Retinal pigment epithelial cell (primary cell): ENCODE data around the gene LEMD3.

Experiments used
- DNase-seq: peaks from one replicate; pipeline ENCODE4 v3.0.0-alpha.2; 2010; ENCODE audit warnings: low read depth
- H3K4me3 ChIP-seq: 2 replicates; pipeline ENCODE4 v1.5.1; 2011; ENCODE audit warnings: mild to moderate bottlenecking, low read length, control low read depth, moderate library complexity
- TF ChIP-seq, protein P1 (sequence below): conservative IDR thresholded peaks from 2 replicates; pipeline ENCODE4 v1.5.1; 2011; ENCODE audit warnings: low read depth, low read length, control low read depth, inconsistent platforms

Gene LEMD3

DNA sequence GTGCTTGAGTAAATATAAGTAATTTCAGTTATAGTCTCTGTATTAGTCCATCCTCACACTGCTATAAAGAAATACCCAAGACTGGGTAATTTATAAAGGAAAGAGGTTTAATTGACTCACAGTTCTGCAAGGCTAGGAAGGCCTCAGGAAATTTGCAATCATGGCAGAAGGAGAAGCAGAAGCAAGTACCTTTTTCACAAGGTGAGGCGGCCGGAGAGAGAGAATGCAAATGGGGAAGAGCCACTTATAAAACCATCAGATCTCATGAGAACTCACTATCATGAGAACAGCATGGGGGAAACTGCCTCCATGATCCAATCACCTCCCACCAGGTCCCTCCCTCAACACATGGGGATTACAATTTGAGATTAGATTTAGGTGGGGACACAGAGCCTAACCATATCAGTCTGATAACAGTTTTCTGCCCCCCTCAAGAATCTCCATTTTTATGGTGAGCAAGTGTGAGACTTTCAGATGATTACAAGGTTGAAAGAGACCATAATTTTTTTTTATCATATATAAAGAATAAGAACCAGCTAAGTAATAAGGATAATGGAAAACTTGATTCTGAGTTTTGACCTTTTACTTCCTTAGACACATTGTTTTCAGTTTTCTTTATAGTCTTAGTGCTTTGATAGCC lies 35.6 kb downstream of the LEMD3 start:
- TF ChIP-seq, protein P1, sequence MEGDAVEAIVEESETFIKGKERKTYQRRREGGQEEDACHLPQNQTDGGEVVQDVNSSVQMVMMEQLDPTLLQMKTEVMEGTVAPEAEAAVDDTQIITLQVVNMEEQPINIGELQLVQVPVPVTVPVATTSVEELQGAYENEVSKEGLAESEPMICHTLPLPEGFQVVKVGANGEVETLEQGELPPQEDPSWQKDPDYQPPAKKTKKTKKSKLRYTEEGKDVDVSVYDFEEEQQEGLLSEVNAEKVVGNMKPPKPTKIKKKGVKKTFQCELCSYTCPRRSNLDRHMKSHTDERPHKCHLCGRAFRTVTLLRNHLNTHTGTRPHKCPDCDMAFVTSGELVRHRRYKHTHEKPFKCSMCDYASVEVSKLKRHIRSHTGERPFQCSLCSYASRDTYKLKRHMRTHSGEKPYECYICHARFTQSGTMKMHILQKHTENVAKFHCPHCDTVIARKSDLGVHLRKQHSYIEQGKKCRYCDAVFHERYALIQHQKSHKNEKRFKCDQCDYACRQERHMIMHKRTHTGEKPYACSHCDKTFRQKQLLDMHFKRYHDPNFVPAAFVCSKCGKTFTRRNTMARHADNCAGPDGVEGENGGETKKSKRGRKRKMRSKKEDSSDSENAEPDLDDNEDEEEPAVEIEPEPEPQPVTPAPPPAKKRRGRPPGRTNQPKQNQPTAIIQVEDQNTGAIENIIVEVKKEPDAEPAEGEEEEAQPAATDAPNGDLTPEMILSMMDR: no peak
- no peak overlapping the region for H3K4me3 ChIP-seq
- no peak for DNase-seq

DNA sequence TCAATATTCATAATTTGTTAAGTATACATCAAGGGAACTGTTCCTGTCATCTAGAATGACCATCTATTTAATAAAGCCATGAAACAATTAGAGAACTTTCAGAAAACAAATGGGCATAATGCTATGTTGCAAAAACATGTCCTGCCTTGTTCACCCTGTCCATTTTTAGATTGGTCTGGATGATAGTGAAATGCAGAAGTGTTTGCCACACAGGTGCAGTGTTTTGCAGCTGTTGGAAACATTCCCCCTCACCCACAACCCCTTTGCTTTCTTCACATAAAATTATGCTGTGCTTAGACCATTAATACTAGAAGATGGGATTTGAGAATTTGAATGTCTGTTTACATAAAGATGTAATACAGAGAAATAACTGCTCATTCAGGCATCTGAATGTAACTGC lies 36.5 kb downstream of the LEMD3 start:
- no peak for DNase-seq
- H3K4me3 ChIP-seq: no peak overlapping the region
- TF ChIP-seq, protein P1: no peak

DNA sequence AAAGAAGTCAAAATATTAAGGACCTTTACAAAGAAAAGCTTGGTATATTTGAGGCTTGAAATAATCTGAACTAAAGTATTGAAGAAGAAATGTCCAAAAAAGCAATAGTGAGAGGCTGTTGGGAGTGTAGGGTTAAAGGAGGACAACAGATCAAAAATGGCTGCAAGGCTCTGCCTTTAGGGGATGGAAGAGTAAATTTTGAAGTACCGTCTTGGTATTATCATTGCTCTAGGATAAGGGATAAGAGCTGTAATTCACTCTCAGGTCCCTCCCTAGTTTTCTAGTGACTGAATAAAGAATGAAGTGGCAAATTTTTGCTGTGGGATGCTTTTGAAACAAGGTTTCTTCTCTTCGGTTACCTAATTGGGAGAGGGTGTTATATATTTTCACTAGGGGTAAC lies 38.7 kb downstream of the LEMD3 start:
- TF ChIP-seq, protein P1: no peak
- H3K4me3 ChIP-seq: no peak overlapping the region
- no peak for DNase-seq

DNA sequence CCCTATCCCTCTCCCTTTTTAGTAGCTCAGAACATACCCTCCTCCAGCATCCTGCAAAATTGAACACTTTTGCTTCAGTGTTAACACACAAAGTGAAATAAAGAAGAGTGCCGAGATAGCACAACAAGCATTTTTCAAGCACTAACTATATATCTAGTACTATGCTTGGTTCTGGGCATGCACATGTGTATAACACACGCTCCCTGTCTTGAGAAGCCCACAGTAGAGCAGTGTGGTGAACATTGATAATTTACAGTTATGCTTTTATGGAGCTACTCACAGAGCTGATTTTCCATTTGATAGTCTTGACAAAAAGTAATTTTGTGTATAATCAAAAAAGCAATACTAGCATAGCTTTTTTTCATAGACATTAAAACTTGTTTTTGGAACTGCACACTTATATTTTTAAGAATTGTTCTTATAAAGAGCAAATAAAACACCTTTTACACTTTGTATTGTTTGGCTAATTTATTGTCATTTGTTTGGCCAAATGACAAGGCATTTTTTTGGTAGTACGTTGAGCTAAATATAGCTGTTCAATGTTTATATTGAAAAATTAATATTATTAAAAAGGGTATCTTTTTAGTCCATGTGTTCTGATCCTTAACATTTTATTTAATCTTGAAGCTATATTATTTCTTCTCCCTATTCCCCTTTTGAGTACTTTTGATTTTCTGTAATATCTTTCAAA lies 39.7 kb downstream of the LEMD3 start:
- H3K4me3 ChIP-seq: no peak overlapping the region
- TF ChIP-seq, protein P1: no peak
- DNase-seq: no peak

DNA sequence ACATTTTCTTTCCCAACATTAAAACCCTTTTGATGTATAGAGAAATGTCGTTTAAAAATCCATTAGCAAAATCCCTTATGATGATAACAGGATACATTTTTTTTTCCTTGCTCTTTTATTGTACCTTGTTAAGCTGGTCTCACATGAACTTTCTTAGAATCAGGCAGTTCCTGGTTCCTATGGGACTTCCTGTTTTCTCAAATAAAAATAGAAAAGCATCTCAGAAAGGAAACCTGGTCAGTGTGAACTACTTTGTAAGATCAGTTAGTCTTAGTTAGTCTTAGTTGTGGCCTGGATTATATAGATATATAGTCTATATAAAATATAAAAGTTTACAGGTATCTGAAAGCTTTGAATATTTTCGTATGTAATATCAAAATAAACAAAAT lies 40.3 kb downstream of the LEMD3 start:
- TF ChIP-seq, protein P1: no peak
- no peak overlapping the region for H3K4me3 ChIP-seq
- DNase-seq: peak; percentile 25

DNA sequence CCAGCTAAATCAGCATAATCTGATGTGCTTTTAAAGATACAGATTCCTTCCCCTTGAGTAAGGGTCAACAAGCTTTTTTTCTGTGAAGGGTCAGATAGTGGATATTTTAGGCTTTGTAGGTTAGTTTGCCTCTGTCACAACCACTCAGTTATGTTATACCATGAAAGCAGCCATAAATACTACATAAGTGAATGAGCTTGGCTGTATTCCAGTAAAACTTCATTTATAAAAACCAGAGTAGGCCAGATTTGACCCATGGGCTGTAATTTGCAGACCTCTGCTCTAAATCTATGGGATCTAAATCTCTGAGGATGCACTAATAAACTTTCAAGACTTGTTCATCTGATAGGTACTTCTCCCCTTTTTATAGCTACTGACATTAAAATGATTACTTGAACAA lies 47.7 kb downstream of the LEMD3 start:
- H3K4me3 ChIP-seq: no peak overlapping the region
- no peak for DNase-seq
- TF ChIP-seq, protein P1: no peak

DNA sequence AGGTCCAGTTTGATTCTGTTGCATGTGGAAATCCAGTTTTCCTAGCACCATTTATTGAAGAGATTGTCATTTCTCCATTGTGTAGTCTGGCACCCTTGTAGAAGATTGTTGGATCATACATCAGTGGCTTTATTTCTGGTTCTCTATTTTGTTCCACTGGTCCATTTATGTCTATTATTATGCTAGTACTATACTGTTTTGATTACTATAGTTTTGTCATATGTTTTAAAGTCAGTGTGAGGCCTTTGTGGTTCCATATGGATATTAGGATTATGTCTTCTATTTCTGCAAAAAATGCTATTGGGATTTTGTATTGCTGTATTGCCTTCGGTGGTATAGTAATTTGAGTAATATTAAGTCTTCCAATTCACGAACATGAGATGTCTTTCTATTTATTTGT lies 51.4 kb downstream of the LEMD3 start:
- TF ChIP-seq, protein P1: no peak
- H3K4me3 ChIP-seq: no peak overlapping the region
- no peak for DNase-seq
